Neural cell (in vitro differentiated cells): Measurements from ENCODE around the gene PIK3R3. TPM values are rescaled to one million over a fixed set of nuclear protein-coding genes. Genes with fewer than 3 reads are reported as not detected.

Experiments
- H2AFZ ChIP-seq: fragments of 200-600, 300-800 bp; sonication (generic), shearing (Covaris generic); 2 replicates; pipeline ENCODE4 v1.6.0; 2014; ENCODE audit warnings: low read depth, mild to moderate bottlenecking, antibody characterized with exemption, low read length, moderate library complexity
- H3F3A ChIP-seq: fragments of 200-600 bp; shearing (Covaris generic); 2 replicates; pipeline ENCODE4 v1.6.1; 2016; ENCODE audit warnings: mild to moderate bottlenecking, moderate library complexity, mixed read lengths, antibody characterized with exemption, low read length; ENCODE audit not compliant: insufficient read depth, poor library complexity, severe bottlenecking
- H3K27ac ChIP-seq: fragments of 200-600, 300-800 bp; sonication (generic), shearing (Covaris generic); 2 replicates; pipeline ENCODE4 v1.5.1; 2014; ENCODE audit warnings: mild to moderate bottlenecking, low read length, moderate library complexity
- H3K27me3 ChIP-seq: fragments of 300-800, 200-600 bp; sonication (generic), shearing (Covaris generic); 2 replicates; pipeline ENCODE4 v1.6.0; 2014; ENCODE audit warnings: mild to moderate bottlenecking, low read depth, low read length, moderate library complexity; ENCODE audit not compliant: insufficient read depth
- H3K36me3 ChIP-seq: fragments of 300-800, 200-600 bp; sonication (generic), shearing (Covaris generic); 2 replicates; pipeline ENCODE4 v1.5.1; 2014; ENCODE audit warnings: mild to moderate bottlenecking, antibody characterized with exemption, low read length, moderate library complexity; ENCODE audit not compliant: insufficient read depth
- H3K4me2 ChIP-seq: fragments of 300-800, 200-600 bp; sonication (generic), shearing (Covaris generic); 2 replicates; pipeline ENCODE4 v1.6.0; 2014; ENCODE audit warnings: mild to moderate bottlenecking, low read length
- H3K4me3 ChIP-seq: fragments of 300-800, 200-600 bp; sonication (generic), shearing (Covaris generic); 2 replicates; pipeline ENCODE4 v1.5.1; 2014; ENCODE audit warnings: mild to moderate bottlenecking, low read length, moderate library complexity
- H3K79me2 ChIP-seq: fragments of 200-600 bp; shearing (Covaris generic); replicated peaks from 2 replicates; pipeline ENCODE4 v1.6.0; 2014; ENCODE audit warnings: mild to moderate bottlenecking, low read length, moderate library complexity; ENCODE audit not compliant: insufficient read depth
- H3K9ac ChIP-seq: fragments of 300-800, 200-600 bp; sonication (generic), shearing (Covaris generic); 2 replicates; pipeline ENCODE4 v1.6.1; 2016; ENCODE audit warnings: mild to moderate bottlenecking, low read length, mixed read lengths
- H3K9me2 ChIP-seq: fragments of 200-600 bp; shearing (Covaris generic); 2 replicates; pipeline ENCODE4 v1.6.1; 2016; ENCODE audit warnings: mild to moderate bottlenecking, low read length, mixed read lengths; ENCODE audit not compliant: insufficient read depth
- H3K9me3 ChIP-seq: fragments of 200-600, 300-800 bp; sonication (generic), shearing (Covaris generic); 2 replicates; pipeline ENCODE4 v1.6.1; 2016; ENCODE audit warnings: mild to moderate bottlenecking, mixed run types, low read length, moderate library complexity, mixed read lengths
- H4K20me1 ChIP-seq: fragments of 200-600 bp; shearing (Covaris generic); 2 replicates; pipeline ENCODE4 v1.6.1; 2016; ENCODE audit warnings: mild to moderate bottlenecking, mixed run types; ENCODE audit not compliant: insufficient read depth
- EP300 ChIP-seq: fragments of 450-650 bp; conservative IDR thresholded peaks from 2 replicates; pipeline ENCODE4 v1.6.1; 2014; ENCODE audit warnings: antibody characterized with exemption, mild to moderate bottlenecking, moderate library complexity; ENCODE audit not compliant: poor library complexity, severe bottlenecking
- EZH2 ChIP-seq: fragments of 200-600, 300-800 bp; shearing (Covaris generic), sonication (generic); IDR thresholded peaks from 2 replicates; pipeline ENCODE4 v1.6.1; 2014; ENCODE audit warnings: antibody characterized with exemption, low read length, borderline replicate concordance, mild to moderate bottlenecking; ENCODE audit not compliant: insufficient read depth, poor library complexity, severe bottlenecking
- POLR2AphosphoS5 ChIP-seq: IDR thresholded peaks from 2 replicates; pipeline ENCODE4 v1.6.1; 2012
- RAD21 ChIP-seq: fragments of 450-650 bp; conservative IDR thresholded peaks from 2 replicates; pipeline ENCODE4 v1.6.1; 2014; ENCODE audit warnings: antibody characterized with exemption, mild to moderate bottlenecking, moderate library complexity
- SMC3 ChIP-seq: fragments of 450-650 bp; conservative IDR thresholded peaks from 2 replicates; pipeline ENCODE4 v1.6.1; 2014; ENCODE audit warnings: antibody characterized with exemption, mild to moderate bottlenecking, moderate library complexity; ENCODE audit not compliant: poor library complexity
- TAF1 ChIP-seq: IDR thresholded peaks from 2 replicates; pipeline ENCODE4 v1.6.1; 2012; ENCODE audit warnings: low read depth
- polyA plus RNA-seq: library from polyadenylated mRNA; depleted of rRNA; stranded (reverse); fragments of >200 nt; gene quantifications from 2 replicates; pipeline ENCODE4 v1.2.3, GENCODE V29; 2014
- TF ChIP-seq, protein P1 (sequence below): IDR thresholded peaks from 2 replicates; pipeline ENCODE4 v1.6.1; 2012; ENCODE audit warnings: borderline replicate concordance
- TF ChIP-seq, protein P2 (sequence below): fragments of 450-650 bp; IDR thresholded peaks from 2 replicates; pipeline ENCODE4 v1.5.1; 2014; ENCODE audit warnings: antibody characterized with exemption, mild to moderate bottlenecking, moderate library complexity; ENCODE audit not compliant: poor library complexity, severe bottlenecking

PIK3R3 gene
- polyA plus RNA-seq, 1 donor from 2014 or later, result 119 TPM

DNA sequence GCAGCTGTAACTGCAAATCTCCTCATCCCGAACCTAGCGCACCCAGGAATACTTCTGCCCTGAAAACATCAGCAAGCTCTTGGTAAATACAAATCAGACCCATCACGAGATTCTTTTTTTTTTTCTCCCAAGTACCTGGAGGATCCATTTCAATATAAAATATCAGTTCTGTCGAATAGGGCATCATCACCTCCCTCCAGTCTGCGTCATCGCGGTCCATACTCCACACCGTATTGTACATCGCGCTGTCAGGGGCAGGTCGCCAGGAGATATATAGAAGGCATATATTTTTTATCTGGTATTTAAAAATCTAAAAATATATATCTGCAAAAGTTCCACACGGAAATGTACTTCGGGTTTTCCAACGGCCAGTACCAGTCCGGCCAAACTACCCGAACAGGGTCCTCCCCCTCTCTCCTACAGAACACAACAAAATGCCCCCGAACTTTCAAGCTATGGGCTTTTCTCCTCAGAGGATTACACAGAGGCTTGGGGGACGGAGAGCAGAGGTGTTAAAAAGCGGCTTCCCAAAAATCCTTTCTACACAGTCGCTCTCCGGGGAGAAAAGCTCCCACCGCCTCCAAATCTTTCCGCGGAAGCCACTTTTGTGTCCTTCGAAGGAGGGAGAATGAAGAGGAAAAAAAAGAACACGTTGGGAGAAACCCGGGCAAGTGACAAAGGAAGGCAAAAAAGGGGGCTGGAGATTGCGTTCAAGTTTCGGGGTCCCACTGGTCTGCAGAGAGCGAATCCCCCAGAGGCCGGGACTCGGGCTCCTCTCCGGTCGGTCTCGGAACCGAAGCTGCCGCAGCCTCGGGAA is 509 bp downstream of the PIK3R3 start:
- Histone ChIP-seq H3K36me3 (no peaks in the 10 kb centered on the region), H3K4me3 (peak overlapping the region; percentile 83), H3K9me3 (no peaks in the 10 kb centered on the region), H3F3A (peaks cover 5% of the 10 kb centered on the region), H4K20me1 (peaks cover 16% of the 10 kb centered on the region), H3K9ac (peak overlapping the region; percentile 98), H3K27ac (peak overlapping the region; percentile 98), H3K79me2 (peaks cover 52% of the 10 kb centered on the region), H3K4me2 (no peak overlapping the region), H2AFZ (peak overlapping the region; percentile 43), H3K27me3 (no peaks in the 10 kb centered on the region), H3K9me2 (no peaks in the 10 kb centered on the region)
- TF ChIP-seq, protein P1, sequence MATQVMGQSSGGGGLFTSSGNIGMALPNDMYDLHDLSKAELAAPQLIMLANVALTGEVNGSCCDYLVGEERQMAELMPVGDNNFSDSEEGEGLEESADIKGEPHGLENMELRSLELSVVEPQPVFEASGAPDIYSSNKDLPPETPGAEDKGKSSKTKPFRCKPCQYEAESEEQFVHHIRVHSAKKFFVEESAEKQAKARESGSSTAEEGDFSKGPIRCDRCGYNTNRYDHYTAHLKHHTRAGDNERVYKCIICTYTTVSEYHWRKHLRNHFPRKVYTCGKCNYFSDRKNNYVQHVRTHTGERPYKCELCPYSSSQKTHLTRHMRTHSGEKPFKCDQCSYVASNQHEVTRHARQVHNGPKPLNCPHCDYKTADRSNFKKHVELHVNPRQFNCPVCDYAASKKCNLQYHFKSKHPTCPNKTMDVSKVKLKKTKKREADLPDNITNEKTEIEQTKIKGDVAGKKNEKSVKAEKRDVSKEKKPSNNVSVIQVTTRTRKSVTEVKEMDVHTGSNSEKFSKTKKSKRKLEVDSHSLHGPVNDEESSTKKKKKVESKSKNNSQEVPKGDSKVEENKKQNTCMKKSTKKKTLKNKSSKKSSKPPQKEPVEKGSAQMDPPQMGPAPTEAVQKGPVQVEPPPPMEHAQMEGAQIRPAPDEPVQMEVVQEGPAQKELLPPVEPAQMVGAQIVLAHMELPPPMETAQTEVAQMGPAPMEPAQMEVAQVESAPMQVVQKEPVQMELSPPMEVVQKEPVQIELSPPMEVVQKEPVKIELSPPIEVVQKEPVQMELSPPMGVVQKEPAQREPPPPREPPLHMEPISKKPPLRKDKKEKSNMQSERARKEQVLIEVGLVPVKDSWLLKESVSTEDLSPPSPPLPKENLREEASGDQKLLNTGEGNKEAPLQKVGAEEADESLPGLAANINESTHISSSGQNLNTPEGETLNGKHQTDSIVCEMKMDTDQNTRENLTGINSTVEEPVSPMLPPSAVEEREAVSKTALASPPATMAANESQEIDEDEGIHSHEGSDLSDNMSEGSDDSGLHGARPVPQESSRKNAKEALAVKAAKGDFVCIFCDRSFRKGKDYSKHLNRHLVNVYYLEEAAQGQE, result peak; percentile 32
- TF ChIP-seq EZH2 (no peak), RAD21 (no peak), TAF1 (no peak), POLR2AphosphoS5 (peak; percentile 66), SMC3 (no peak)

DNA sequence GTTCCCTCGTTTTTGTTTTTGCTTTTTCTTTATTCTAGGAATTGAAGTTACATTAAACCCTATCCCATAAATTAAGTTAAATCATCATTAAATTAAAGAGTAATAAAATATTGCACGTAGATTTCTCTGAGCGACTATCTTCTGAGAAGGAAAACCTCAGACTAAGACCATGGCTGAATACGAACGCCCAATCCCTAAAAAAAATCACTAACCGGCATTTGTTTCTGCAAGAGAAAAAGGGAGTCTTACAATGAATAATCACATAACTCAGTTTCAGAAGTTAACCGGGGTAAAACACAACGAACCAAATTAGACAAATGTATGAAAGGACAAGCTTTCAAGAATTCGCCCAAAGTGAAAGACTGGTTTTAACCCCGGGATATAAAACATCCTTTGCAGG is 1.3 kb downstream of the PIK3R3 start:
- H2AFZ ChIP-seq, result no peak overlapping the region
- TF ChIP-seq, protein P2, sequence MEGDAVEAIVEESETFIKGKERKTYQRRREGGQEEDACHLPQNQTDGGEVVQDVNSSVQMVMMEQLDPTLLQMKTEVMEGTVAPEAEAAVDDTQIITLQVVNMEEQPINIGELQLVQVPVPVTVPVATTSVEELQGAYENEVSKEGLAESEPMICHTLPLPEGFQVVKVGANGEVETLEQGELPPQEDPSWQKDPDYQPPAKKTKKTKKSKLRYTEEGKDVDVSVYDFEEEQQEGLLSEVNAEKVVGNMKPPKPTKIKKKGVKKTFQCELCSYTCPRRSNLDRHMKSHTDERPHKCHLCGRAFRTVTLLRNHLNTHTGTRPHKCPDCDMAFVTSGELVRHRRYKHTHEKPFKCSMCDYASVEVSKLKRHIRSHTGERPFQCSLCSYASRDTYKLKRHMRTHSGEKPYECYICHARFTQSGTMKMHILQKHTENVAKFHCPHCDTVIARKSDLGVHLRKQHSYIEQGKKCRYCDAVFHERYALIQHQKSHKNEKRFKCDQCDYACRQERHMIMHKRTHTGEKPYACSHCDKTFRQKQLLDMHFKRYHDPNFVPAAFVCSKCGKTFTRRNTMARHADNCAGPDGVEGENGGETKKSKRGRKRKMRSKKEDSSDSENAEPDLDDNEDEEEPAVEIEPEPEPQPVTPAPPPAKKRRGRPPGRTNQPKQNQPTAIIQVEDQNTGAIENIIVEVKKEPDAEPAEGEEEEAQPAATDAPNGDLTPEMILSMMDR, result no peak
- no peak for TF ChIP-seq EP300

DNA sequence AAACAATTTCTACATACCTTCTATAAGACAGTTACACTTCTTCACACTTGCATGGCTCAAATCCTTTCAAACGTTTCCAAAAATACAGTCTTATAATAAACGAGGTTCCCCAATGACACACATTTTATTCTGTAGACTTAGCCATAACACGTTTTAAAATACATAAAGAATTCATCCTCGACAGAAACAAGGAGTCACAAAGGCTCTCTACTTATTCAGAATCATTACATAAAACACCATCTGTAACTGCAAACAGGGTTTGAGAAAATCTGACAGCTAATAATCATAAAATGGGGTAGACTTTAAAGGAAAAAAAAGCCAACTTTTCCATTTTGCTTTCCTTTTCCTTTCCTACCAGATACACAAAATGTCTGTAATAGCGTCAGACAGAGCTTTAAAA is 1.8 kb downstream of the PIK3R3 start:
- H3K9ac ChIP-seq, result peak overlapping the region; percentile 98
- H4K20me1 ChIP-seq, result peaks cover 16% of the 10 kb centered on the region
- no peaks in the 10 kb centered on the region for H3K9me3 ChIP-seq
- no peak for TF ChIP-seq EP300
- H3K36me3 ChIP-seq, result no peaks in the 10 kb centered on the region
- no peaks in the 10 kb centered on the region for H3K27me3 ChIP-seq
- peaks cover 64% of the 10 kb centered on the region for H3K79me2 ChIP-seq
- no peak overlapping the region for H2AFZ ChIP-seq
- H3K9me2 ChIP-seq, result no peaks in the 10 kb centered on the region
- peak overlapping the region; percentile 98 for H3K27ac ChIP-seq
- H3F3A ChIP-seq, result peaks cover 5% of the 10 kb centered on the region
- no peak overlapping the region for H3K4me2 ChIP-seq
- H3K4me3 ChIP-seq, result peak overlapping the region; percentile 83

More for the DNA sequence above, 1.3 kb downstream of the PIK3R3 start:
- Histone ChIP-seq H3K27me3 (no peaks in the 10 kb centered on the region), H3K36me3 (no peaks in the 10 kb centered on the region), H3K27ac (peak overlapping the region; percentile 98), H3K9me2 (no peaks in the 10 kb centered on the region), H4K20me1 (peaks cover 16% of the 10 kb centered on the region), H3F3A (peaks cover 5% of the 10 kb centered on the region), H3K4me2 (no peak overlapping the region), H3K9ac (peak overlapping the region; percentile 98), H3K79me2 (peaks cover 60% of the 10 kb centered on the region), H3K4me3 (peak overlapping the region; percentile 83), H3K9me3 (no peaks in the 10 kb centered on the region)
